Right lobe of liver (tissue), 4 donors: ENCODE measurements around the gene SCAPER.

Experiments
- POLR2A ChIP-seq: fragments of 450-650 bp; IDR thresholded peaks from one replicate; pipeline ENCODE4 v1.6.1; 2017; ENCODE audit warnings: antibody characterized with exemption, mild to moderate bottlenecking
- TF ChIP-seq, protein P1 (sequence below), 4 donors: fragments of 200-600 bp in 3 of 4; fragments of 450-650 bp in 1 of 4; IDR thresholded peaks; one replicate each; pipeline versions ENCODE4 v1.5.1 to v1.8.0; 2016 to 2022; ENCODE audit warnings: antibody characterized with exemption in 4 of 4, mild to moderate bottlenecking in 2 of 4
- donor health status: DM: no; HTN: no; CAD: no.
- donor health status: DM: no; HTN: no; CAD: no.
- donor health status: DM: no; HTN: yes; CAD: no.

DNA sequence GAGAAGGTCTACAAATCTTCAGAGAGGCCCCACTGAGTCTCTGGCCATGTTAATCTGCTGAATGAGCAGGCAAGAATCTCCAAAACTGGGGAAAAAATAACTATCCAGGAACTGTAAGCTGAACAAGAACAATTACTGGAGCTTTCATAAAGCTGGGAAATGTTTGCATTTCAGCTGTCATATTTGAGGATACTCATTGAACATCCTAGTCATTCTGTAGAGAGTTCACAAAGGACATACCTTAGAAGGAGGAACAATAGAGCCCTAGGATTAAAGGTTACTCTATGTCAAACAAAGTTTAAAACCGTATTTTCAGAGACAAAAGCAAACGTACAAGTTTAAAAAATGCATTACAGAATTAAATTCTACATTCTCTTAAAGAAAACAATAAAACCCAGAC lies 257.5 kb downstream of the SCAPER start:
- TF ChIP-seq, protein P1, sequence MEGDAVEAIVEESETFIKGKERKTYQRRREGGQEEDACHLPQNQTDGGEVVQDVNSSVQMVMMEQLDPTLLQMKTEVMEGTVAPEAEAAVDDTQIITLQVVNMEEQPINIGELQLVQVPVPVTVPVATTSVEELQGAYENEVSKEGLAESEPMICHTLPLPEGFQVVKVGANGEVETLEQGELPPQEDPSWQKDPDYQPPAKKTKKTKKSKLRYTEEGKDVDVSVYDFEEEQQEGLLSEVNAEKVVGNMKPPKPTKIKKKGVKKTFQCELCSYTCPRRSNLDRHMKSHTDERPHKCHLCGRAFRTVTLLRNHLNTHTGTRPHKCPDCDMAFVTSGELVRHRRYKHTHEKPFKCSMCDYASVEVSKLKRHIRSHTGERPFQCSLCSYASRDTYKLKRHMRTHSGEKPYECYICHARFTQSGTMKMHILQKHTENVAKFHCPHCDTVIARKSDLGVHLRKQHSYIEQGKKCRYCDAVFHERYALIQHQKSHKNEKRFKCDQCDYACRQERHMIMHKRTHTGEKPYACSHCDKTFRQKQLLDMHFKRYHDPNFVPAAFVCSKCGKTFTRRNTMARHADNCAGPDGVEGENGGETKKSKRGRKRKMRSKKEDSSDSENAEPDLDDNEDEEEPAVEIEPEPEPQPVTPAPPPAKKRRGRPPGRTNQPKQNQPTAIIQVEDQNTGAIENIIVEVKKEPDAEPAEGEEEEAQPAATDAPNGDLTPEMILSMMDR (IDR thresholded peaks at IDR 0.05), result no peak
- no peak for TF ChIP-seq POLR2A
